Fibroblast of villous mesenchyme (primary cell): ENCODE results near the gene DMXL2. TPM values are rescaled to one million over a fixed set of nuclear protein-coding genes. Genes with fewer than 3 reads are reported as not detected.

Source experiments
- DNase-seq: peaks from one replicate; pipeline ENCODE4 v3.0.0-alpha.2; 2010; ENCODE audit warnings: low read depth
- H3K4me3 ChIP-seq: 2 replicates; pipeline ENCODE4 v1.5.1; 2011; ENCODE audit warnings: low read depth, mild to moderate bottlenecking, low read length
- total RNA-seq: library from RNA; depleted of rRNA; stranded (reverse); fragments of >200 nt; gene quantifications from 2 replicates; pipeline ENCODE4 v1.2.3, GENCODE V29; 2012
- TF ChIP-seq, protein P1 (sequence below): IDR thresholded peaks from 2 replicates; pipeline ENCODE4 v1.5.1; 2012; ENCODE audit warnings: low read depth, mild to moderate bottlenecking, low read length; ENCODE audit not compliant: insufficient read depth

The DMXL2 gene
- total RNA-seq, 1 donor, result 56.1 TPM

GRCh38 chr15:51483520-51483919 is 139.1 kb downstream of the DMXL2 start:
- no peak for DNase-seq
- TF ChIP-seq, protein P1, sequence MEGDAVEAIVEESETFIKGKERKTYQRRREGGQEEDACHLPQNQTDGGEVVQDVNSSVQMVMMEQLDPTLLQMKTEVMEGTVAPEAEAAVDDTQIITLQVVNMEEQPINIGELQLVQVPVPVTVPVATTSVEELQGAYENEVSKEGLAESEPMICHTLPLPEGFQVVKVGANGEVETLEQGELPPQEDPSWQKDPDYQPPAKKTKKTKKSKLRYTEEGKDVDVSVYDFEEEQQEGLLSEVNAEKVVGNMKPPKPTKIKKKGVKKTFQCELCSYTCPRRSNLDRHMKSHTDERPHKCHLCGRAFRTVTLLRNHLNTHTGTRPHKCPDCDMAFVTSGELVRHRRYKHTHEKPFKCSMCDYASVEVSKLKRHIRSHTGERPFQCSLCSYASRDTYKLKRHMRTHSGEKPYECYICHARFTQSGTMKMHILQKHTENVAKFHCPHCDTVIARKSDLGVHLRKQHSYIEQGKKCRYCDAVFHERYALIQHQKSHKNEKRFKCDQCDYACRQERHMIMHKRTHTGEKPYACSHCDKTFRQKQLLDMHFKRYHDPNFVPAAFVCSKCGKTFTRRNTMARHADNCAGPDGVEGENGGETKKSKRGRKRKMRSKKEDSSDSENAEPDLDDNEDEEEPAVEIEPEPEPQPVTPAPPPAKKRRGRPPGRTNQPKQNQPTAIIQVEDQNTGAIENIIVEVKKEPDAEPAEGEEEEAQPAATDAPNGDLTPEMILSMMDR, result no peak

DNA sequence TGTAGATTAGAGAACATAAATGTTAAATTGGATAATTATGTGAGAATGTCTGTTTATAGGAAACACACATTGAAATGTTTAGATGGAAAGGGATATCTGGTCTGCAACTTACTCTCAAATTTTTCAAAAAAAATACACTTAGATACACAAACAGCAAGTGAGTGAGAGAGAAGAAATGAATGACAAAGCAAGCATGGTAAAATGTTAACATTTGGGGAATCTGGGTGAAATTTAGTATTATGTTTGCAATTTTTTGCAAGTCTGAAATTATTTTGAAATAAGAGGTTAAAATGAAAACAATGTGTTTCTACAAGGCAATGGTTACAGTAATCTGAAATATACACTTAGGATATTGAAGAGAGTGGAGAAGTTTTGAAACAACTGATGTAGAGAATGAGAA is 146.8 kb downstream of the DMXL2 start:
- no peak overlapping the region for H3K4me3 ChIP-seq
- DNase-seq, result no peak
- TF ChIP-seq, protein P1, result no peak

More at GRCh38 chr15:51483520-51483919, 139.1 kb downstream of the DMXL2 start:
- H3K4me3 ChIP-seq, result no peak overlapping the region

DNA sequence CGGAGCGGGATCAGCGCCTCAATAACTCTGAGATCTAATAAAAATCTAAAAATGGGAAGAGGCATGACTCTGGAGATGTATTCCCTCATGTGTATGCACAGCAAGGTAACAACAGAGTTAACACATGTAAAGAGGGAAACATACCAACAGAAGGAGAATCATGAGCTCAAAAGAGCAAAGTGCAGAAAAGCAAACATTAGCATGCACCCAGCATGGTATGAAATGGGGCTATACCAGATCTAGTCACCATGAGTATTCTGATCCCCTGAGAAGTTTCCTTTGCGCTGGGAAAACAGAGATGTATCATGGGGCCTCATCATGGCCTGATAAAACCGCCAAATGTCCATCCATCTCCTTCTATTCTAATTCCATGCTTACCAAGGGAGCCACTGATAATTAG is 152.1 kb downstream of the DMXL2 start:
- DNase-seq, result no peak
- no peak overlapping the region for H3K4me3 ChIP-seq
- TF ChIP-seq, protein P1, result no peak

- H3K4me3 ChIP-seq, result no peak overlapping the region
- no peak for DNase-seq
- TF ChIP-seq, protein P1, result no peak
Measured at GRCh38 chr15:51460796-51461195, 161.8 kb downstream of the DMXL2 start.

DNA sequence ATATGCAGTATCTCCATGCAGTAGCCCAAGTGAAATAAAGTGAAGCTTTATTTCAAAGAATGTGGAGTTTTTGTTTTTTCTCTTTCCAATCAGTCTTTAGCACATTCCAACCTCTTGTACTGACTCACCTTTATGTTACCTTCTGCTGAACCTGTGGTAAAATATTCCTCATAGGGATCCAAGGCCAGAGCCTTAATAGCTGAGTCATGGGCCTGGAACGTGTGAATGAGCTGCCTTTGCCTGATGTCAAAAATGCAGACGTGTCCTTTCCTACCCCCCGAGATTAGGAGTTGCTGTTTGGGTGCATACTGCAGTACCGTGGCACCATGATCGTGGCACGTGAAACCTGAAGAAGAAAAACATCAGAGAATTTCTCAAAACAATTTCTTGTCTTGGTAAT is 172.6 kb downstream of the DMXL2 start:
- no peak overlapping the region for H3K4me3 ChIP-seq
- TF ChIP-seq, protein P1, result no peak
- DNase-seq, result no peak

DNA sequence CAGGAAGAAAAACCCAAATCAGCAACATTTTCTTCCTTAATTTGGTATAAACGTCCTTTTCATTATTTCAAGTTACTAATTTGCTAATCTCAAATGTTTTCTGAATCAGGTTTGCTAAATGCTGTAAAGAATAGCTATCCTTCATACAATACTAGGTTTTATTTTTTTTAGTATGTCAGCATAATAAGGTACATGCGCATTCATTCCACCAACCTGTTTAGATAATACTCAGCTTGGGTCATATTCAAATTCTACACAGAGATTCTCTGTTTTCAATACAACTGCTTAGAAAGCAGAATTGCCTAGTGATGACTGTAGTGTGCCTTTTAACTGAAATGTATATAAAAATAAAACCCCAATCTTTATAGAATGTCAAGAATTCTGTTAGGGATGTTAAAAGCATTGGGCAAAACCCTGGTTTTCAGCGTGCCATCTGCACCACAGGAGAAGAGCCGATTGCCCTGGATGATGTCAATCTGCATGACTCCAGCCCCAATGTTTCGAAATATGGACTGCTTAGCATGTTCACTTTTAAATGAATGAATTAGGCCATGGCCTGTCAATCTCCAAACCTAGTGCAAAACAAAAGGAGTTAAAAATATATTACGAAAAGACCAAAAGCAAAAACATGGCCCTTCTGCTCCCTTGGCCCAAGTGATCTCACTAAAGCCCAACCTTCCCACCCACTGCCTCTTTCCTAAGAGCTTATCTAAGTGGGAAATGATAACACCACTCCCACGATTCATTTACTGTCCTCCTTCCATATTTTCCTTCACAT is 173.8 kb downstream of the DMXL2 start:
- peak; percentile 38 for DNase-seq
- TF ChIP-seq, protein P1, result no peak
- no peak overlapping the region for H3K4me3 ChIP-seq
